Heart left ventricle (tissue), 16 donors: ENCODE measurements around the gene MAPKAPK2. TPM values are rescaled to one million over a fixed set of nuclear protein-coding genes. Genes with fewer than 3 reads are reported as not detected.

Source experiments
- ATAC-seq, 4 donors: fragments of 200-7000 bp; cut with Tn5 transposase; one replicate each; pipeline ENCODE4 v1.9.1; 2020 to 2022; ENCODE audit warnings: moderate library complexity in 4 of 4, mild to moderate bottlenecking in 3 of 4, moderate number of reproducible peaks in 1 of 4
- DNase-seq, 5 donors: peaks; one replicate each; pipeline ENCODE4 v3.0.0-alpha.2; 2020
- H3K27ac ChIP-seq, 12 donors: fragments of 200-600 bp; sonication (generic) in 4 of 12; one replicate each; pipeline versions ENCODE4 v1.5.0 to v1.8.0; 2016 to 2022; ENCODE audit warnings: mild to moderate bottlenecking in 2 of 12
- H3K27me3 ChIP-seq, 9 donors: fragments of 200-600 bp; sonication (generic) in 2 of 9; one replicate each; pipeline versions ENCODE4 v1.5.1 to v1.8.0; 2016 to 2022; ENCODE audit warnings: mild to moderate bottlenecking in 3 of 9
- H3K36me3 ChIP-seq, 9 donors: fragments of 200-600 bp; sonication (generic) in 2 of 9; one replicate each; pipeline versions ENCODE4 v1.5.0 to v1.8.0; 2018 to 2022; ENCODE audit warnings: mild to moderate bottlenecking in 2 of 9
- H3K4me1 ChIP-seq, 12 donors: fragments of 200-600 bp; sonication (generic) in 4 of 12; one replicate each; pipeline versions ENCODE4 v1.5.0 to v1.8.0; 2016 to 2022; ENCODE audit warnings: mild to moderate bottlenecking in 3 of 12
- H3K4me3 ChIP-seq, 12 donors: fragments of 200-600 bp; sonication (generic) in 4 of 12; one replicate each; pipeline versions ENCODE4 v1.5.0 to v1.8.0; 2017 to 2022; ENCODE audit warnings: mild to moderate bottlenecking in 9 of 12, moderate library complexity in 4 of 12
- H3K9me3 ChIP-seq, 12 donors: fragments of 200-600 bp; sonication (generic) in 4 of 12; one replicate each; pipeline versions ENCODE4 v1.5.0 to v1.8.0; 2016 to 2022; ENCODE audit warnings: mild to moderate bottlenecking in 1 of 12
- POLR2A ChIP-seq, 2 donors: fragments of 450-650 bp; IDR thresholded peaks; one replicate each; pipeline ENCODE4 v1.6.1; 2017; ENCODE audit warnings: antibody characterized with exemption in 2 of 2, mild to moderate bottlenecking in 2 of 2, moderate library complexity in 2 of 2
- WGBS, 4 donors: extraction: QIAGEN DNeasy Blood & Tissue Kit in 2 of 4; methylation state at CpG; one replicate each; pipeline versions ENCODE4 v1.1.5 to v1.1.7; 2013 to 2018; 5-methylcytosine and 5-hydroxymethylcytosine counted together
- intact Hi-C, 10 donors: fragments of 100-400 bp; cut with DNase I; formaldehyde crosslinking; loops; one replicate each; pipeline versions ENCODE4 v1.11.1 to v1.14.2; 2022
- polyA plus RNA-seq, 2 donors: library from polyadenylated mRNA; stranded (reverse); fragments of 200-250 nt; gene quantifications; one replicate each; pipeline ENCODE4 v1.2.3, GENCODE V29; 2013
- total RNA-seq, 9 donors: library from RNA; depleted of rRNA in 2 of 9; stranded (reverse); fragments of >200 nt in 2 of 9; fragmentation: NEBNext Ultra II Directional in 3 of 9; extraction: Animal tissue kit (Norgen Biotek cat#: 25700) in 3 of 9; gene quantifications; one replicate each; pipeline versions ENCODE4 v1.1.0 to v1.2.4, GENCODE V29; 2016 to 2023
- TF ChIP-seq, protein P1 (sequence below), 12 donors: fragments of 200-600 bp; sonication (generic) in 4 of 12; IDR thresholded peaks; one replicate each; pipeline versions ENCODE4 v1.5.0 to v1.8.0; 2018 to 2022; ENCODE audit warnings: antibody characterized with exemption in 12 of 12, mild to moderate bottlenecking in 5 of 12
- donor health status: ischemic (EF 13 %, LVEDD 7.1; RV severe dilation, severe dysfunction).
- donor health status: healthy with polysubstance abuse.
- donor health status: DM: no; HTN: yes; CAD: no.
- donor health status: DM: no; HTN: no; CAD: no.
- donor health status: ischemic (EF 25% LVEDD 6.9; RV normal size, moderate dysfunction).
- donor health status: ischemic (EF 25% LVEDD 5.7; RV mildly dilated, moderate dysfunction).
- donor health status: healthy.
- donor health status: DM: yes; HTN: yes; CAD: no.
- donor health status: ischemic (EF 35%, LVEDD 5.7; RV mildly dilated, moderate dysfunction).
- donor health status: nonischemic (EF 11% LVEDD 7.7; RV severe dilation, severe dysfunction).
- donor health status: DM: yes; HTN: yes; CAD: no.
- donor health status: PGD.
- donor health status: ischemic (EF 29% LVEDD 5.4; RV normal size, mild dysfunction).
- donor health status: nonischemic (EF 23%, LVEDD 6.1; RV moderate dilation, normal function).

Gene MAPKAPK2
- total and polyA plus RNA-seq, 11 donors, result 126 to 327 (median 223) TPM

GRCh38 chr1:206734499-206735142 is 49.9 kb downstream of the MAPKAPK2 start:
- DNase-seq, result no peak
- 69 to 76% (median 72%) methylated on average over 8 to 9 of the region's 9 CpGs for WGBS, 4 donors
- Histone ChIP-seq H3K9me3 (no peaks in the 10 kb centered on the region), H3K4me3 (no peak overlapping the region), H3K27me3 (no peaks in the 10 kb centered on the region), H3K36me3 (peaks cover 0 to 67% (median 60%) of the 10 kb centered on the region in 9 donors), H3K4me1 (peaks cover 0 to 64% (median 36%) of the 10 kb centered on the region in 12 donors), H3K27ac (peak overlapping the region in 2 of 12 donors; percentile 6 to 60)
- ATAC-seq, result peak in 3 of 4 donors; percentile 11 to 37 (median 19)
- TF ChIP-seq POLR2A (IDR thresholded peaks at IDR 0.05), result no peak
- TF ChIP-seq, protein P1, sequence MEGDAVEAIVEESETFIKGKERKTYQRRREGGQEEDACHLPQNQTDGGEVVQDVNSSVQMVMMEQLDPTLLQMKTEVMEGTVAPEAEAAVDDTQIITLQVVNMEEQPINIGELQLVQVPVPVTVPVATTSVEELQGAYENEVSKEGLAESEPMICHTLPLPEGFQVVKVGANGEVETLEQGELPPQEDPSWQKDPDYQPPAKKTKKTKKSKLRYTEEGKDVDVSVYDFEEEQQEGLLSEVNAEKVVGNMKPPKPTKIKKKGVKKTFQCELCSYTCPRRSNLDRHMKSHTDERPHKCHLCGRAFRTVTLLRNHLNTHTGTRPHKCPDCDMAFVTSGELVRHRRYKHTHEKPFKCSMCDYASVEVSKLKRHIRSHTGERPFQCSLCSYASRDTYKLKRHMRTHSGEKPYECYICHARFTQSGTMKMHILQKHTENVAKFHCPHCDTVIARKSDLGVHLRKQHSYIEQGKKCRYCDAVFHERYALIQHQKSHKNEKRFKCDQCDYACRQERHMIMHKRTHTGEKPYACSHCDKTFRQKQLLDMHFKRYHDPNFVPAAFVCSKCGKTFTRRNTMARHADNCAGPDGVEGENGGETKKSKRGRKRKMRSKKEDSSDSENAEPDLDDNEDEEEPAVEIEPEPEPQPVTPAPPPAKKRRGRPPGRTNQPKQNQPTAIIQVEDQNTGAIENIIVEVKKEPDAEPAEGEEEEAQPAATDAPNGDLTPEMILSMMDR (IDR thresholded peaks at IDR 0.05), result peak; percentile 42 to 74 (median 65)
- intact Hi-C loops, result loop anchor here in 9 of 10 donors (2.0 to 10.0 kb wide), 7 partner anchors 68 to 178 kb away; partner anchors contain the start of gene DYRK3 (in 4 of the 9)

DNA sequence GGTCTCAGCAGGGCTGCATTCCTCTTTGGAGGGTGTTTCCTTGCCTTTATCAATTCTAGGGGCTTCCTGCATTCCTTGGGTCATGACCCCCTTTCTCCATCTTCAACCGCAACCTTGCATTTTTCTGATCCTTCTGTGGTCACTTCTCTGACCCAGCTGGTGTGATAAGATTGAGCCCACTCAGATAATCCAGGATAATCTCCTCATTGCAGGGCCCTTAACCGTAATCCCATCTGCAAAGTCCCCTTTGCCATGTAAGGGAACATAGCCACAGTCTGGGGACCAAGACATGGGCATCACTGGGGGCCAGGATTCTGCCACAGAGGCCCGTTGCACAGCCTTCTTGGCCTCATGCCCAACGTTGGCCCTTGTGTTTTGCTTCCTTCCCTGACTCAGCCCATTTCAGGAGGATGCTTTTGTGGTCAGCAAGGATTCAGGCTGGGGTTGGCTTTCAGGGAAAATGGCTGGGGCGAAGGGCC is 50.9 kb downstream of the MAPKAPK2 start:
- 62 to 69% (median 66%) methylated on average over 5 of the region's 5 CpGs for WGBS, 4 donors
- no peak for DNase-seq

DNA sequence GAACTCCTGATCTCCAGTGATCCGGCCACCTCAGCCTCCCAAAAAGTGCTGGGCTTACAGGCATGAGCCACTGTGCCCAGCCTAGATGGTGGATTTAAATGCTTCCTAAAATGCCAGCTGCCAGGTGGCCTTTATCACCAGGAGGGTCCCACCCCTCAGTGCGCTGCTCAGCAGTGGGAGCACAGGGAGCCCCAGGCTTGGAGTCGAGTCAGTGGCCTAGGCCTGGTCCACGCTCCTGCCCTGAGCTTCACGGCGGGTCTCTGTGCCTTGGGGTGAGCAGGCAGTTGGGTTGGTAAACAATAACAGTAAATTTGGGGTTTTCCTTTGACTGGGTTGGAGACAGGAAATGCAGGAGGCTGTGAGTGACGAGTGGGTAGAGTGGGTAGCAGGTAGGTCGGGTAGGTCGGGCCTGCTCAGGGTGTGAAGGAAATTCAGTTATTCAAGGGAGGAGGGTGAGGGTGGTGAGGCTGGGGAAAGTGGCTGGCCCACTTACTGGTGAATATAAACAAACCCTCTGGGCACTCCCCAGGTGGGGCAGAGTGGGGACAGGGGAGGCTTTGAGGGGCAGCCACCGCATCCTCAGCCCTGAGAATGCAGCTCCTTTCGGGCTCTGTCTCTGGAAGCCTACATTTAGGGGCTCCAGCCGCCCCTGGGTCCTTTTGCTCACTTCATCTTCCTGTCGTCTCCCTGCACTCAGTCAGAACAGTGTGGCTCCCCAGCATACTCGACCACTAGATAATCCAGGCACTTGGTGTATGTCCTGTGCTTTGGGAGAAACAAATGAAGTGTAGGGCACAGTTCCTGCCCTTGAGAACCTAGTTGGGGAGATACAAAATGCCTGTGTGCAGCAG is 52.4 kb downstream of the MAPKAPK2 start:
- DNase-seq (no peak), ATAC-seq (peak; percentile 15 to 60 (median 49))
- H3K36me3 ChIP-seq, result peaks cover 0 to 43% (median 35%) of the 10 kb centered on the region in 9 donors
- TF ChIP-seq POLR2A (IDR thresholded peaks at IDR 0.05), result no peak
- TF ChIP-seq, protein P1 (IDR thresholded peaks at IDR 0.05), result no peak
- H3K9me3 ChIP-seq, result no peaks in the 10 kb centered on the region
- peaks cover 0 to 67% (median 36%) of the 10 kb centered on the region in 12 donors for H3K4me1 ChIP-seq
- H3K4me3 ChIP-seq, result no peak overlapping the region
- peak overlapping the region; percentile 15 to 80 (median 65) for H3K27ac ChIP-seq
- intact Hi-C loops, result loop anchor here in 6 of 10 donors (5.0 to 10.0 kb wide), 5 partner anchors 65 to 175 kb away; partner anchors contain the start of gene DYRK3 (in 4 of the 6)
- H3K27me3 ChIP-seq, result no peaks in the 10 kb centered on the region
- 67 to 81% (median 73%) methylated on average over 14 of the region's 14 CpGs for WGBS, 4 donors

More for the DNA sequence above, 50.9 kb downstream of the MAPKAPK2 start:
- H3K4me3 ChIP-seq, result no peak overlapping the region
- TF ChIP-seq POLR2A (IDR thresholded peaks at IDR 0.05), result no peak
- TF ChIP-seq, protein P1 (IDR thresholded peaks at IDR 0.05), result no peak
- no peak for ATAC-seq
- H3K4me1 ChIP-seq, result peaks cover 0 to 67% (median 36%) of the 10 kb centered on the region in 12 donors
- H3K27ac ChIP-seq, result peak overlapping the region in 3 of 12 donors; percentile 20 to 80 (median 60)
- H3K27me3 ChIP-seq, result no peaks in the 10 kb centered on the region
- H3K9me3 ChIP-seq, result no peaks in the 10 kb centered on the region
- intact Hi-C loops, result loop anchor here in 8 of 10 donors (2.0 to 10.0 kb wide), 7 partner anchors 67 to 177 kb away; partner anchors contain the start of gene DYRK3 (in 4 of the 8)
- H3K36me3 ChIP-seq, result peaks cover 0 to 58% (median 50%) of the 10 kb centered on the region in 9 donors
